Ascending aorta (tissue), 2 donors: Measurements from ENCODE around the gene LRBA. TPM values are rescaled to one million over a fixed set of nuclear protein-coding genes. Genes with fewer than 3 reads are reported as not detected.

Source experiments
- DNase-seq, 2 donors: peaks; one replicate each; pipeline ENCODE4 v3.0.0-alpha.2; 2019; ENCODE audit warnings: low spot score in 2 of 2
- H3K27ac ChIP-seq, 2 donors: fragments of 200-600 bp; sonication (generic); one replicate each; pipeline ENCODE4 v1.5.1; 2016 to 2017; ENCODE audit warnings: mild to moderate bottlenecking in 1 of 2
- H3K27me3 ChIP-seq: fragments of 200-600 bp; sonication (generic); one replicate; pipeline ENCODE4 v1.5.1; 2017
- H3K36me3 ChIP-seq, 2 donors: fragments of 200-600 bp; sonication (generic); one replicate each; pipeline ENCODE4 v1.5.1; 2016
- H3K4me1 ChIP-seq, 2 donors: fragments of 200-600 bp; sonication (generic); one replicate each; pipeline ENCODE4 v1.5.1; 2016 to 2017; ENCODE audit warnings: mild to moderate bottlenecking in 1 of 2
- H3K4me3 ChIP-seq, 2 donors: fragments of 200-600 bp; sonication (generic); one replicate each; pipeline ENCODE4 v1.5.1; 2016 to 2017; ENCODE audit warnings: mild to moderate bottlenecking in 1 of 2
- H3K9me3 ChIP-seq, 2 donors: fragments of 200-600 bp; sonication (generic); one replicate each; pipeline ENCODE4 v1.5.1; 2016
- intact Hi-C: fragments of 100-400 bp; cut with DNase I; formaldehyde crosslinking; loops from one replicate; pipeline ENCODE4 v1.15.1; 2023
- total RNA-seq: library from RNA; depleted of rRNA; stranded (reverse); fragments of >200 nt; gene quantifications from one replicate; pipeline ENCODE4 v1.1.0, GENCODE V29; 2016
- TF ChIP-seq, protein P1 (sequence below), 3 experiments: fragments of 200-600 bp in 2 of 3; fragments of 450-650 bp in 1 of 3; sonication (generic) in 2 of 3; IDR thresholded peaks; one replicate each; pipeline ENCODE4 v1.5.1; 2016 to 2019; ENCODE audit warnings: antibody characterized with exemption in 3 of 3, mild to moderate bottlenecking in 1 of 3, moderate library complexity in 1 of 3

Gene LRBA
- total RNA-seq, 1 donor from 2014 or later, result 15.2 TPM

DNA sequence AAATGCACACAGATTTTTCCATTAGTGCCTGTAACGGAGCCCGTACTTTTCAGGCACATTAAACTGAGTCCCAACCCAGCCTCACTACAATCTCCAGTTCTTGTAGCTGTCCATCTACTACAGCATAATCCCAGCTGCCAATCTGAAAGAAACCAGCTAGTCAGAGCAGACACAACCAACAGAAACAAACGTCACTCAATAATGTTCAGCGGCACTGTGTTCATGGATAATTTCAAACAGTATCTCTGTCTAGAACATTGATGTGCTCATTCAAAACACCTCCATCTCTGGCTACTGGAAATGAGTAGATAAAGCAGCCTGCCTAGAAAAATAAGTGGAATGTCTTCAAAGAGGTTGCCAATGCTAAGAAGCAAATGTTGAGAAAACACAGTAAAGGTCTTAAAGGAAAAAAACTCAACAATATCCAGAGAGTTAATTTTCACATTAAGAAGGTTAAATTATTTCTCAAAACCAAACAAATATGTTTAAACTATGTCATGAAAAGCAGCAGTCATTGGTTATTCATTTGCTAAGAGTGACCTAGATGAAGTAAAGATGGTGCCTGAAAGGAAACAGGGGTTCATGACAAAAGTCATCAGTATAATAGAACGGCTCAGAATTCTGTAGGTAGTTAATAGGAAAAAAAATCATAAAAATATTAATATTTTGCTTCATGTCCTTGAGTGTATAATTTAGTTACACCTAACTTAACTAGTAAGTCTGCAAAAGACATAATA, 678.2 kb downstream of the LRBA start:
- Histone ChIP-seq H3K36me3 (no peaks in the 10 kb centered on the region), H3K27ac (no peak overlapping the region), H3K27me3 (no peaks in the 10 kb centered on the region), H3K9me3 (no peaks in the 10 kb centered on the region), H3K4me1 (peaks cover 3 to 4% of the 10 kb centered on the region in 2 donors), H3K4me3 (no peak overlapping the region)
- TF ChIP-seq, protein P1, sequence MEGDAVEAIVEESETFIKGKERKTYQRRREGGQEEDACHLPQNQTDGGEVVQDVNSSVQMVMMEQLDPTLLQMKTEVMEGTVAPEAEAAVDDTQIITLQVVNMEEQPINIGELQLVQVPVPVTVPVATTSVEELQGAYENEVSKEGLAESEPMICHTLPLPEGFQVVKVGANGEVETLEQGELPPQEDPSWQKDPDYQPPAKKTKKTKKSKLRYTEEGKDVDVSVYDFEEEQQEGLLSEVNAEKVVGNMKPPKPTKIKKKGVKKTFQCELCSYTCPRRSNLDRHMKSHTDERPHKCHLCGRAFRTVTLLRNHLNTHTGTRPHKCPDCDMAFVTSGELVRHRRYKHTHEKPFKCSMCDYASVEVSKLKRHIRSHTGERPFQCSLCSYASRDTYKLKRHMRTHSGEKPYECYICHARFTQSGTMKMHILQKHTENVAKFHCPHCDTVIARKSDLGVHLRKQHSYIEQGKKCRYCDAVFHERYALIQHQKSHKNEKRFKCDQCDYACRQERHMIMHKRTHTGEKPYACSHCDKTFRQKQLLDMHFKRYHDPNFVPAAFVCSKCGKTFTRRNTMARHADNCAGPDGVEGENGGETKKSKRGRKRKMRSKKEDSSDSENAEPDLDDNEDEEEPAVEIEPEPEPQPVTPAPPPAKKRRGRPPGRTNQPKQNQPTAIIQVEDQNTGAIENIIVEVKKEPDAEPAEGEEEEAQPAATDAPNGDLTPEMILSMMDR (IDR thresholded peaks at IDR 0.05), result no peak
- intact Hi-C loops, result no loop called here
- no peak for DNase-seq

DNA sequence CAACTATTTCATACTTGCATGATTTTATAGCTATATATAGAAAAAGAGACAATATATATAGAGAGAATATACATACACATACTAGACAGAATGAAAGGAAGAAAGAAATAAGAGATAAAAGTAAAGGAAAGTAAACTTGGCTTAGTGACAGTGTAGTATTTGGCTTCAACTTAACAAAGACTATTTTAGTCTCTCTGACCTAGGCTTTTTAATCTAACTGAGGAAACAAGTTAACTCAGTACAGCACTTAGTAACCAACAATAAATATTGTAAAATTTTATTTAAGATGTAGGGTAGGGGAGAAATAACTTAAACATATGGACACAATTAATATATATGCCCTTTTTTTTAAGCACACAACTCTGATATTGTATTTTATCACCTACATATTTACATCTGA, 682.1 kb downstream of the LRBA start:
- H3K9me3 ChIP-seq, result no peaks in the 10 kb centered on the region
- no peak overlapping the region for H3K27ac ChIP-seq
- no peak for DNase-seq
- intact Hi-C loops, result no loop called here
- TF ChIP-seq, protein P1 (IDR thresholded peaks at IDR 0.05), result no peak
- H3K4me1 ChIP-seq, result peaks cover 0 to 3% of the 10 kb centered on the region in 2 donors
- no peak overlapping the region for H3K4me3 ChIP-seq
- H3K27me3 ChIP-seq, result no peaks in the 10 kb centered on the region
- no peaks in the 10 kb centered on the region for H3K36me3 ChIP-seq

DNA sequence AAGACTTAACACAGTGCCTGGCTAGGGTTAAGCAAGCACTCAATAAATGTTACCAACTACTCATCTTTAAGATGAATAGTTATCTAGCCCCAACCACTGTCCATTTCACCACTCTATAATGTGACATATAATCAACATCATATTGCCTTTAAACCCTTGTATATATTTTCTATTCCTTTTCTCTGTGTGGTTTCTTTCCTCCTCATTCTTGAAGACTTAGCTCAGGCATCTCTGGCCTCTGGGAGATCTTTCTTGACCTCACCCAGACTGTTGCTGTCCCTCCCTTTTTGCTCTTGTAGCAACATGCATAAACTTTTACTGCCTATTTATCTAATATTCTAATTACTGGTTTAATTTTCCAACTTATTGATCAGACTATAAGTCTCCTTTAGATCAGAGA, 683.0 kb downstream of the LRBA start:
- Histone ChIP-seq H3K4me1 (no peaks in the 10 kb centered on the region), H3K9me3 (no peaks in the 10 kb centered on the region), H3K4me3 (no peak overlapping the region), H3K27me3 (no peaks in the 10 kb centered on the region), H3K36me3 (no peaks in the 10 kb centered on the region), H3K27ac (no peak overlapping the region)
- no peak for DNase-seq
- intact Hi-C loops, result no loop called here
- TF ChIP-seq, protein P1 (IDR thresholded peaks at IDR 0.05), result no peak

DNA sequence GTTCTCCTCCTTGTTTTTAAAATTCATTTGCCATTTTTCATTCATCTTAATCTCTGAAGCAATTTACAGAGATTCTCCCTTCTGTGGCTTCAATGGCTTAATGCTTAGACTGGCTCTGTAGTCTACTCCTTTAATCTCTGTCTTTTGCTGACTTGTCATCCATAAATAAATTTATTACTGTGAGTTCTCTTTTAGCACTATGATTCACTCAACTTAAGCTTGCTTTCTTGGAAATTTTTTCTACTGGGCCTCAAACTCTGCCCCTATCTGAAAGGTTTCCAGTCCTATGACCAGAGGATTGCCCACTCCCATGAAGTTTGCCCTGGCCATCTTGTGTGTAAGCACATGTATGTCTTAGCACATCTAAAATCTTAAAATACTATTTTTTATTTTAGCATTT, 685.7 kb downstream of the LRBA start:
- no peaks in the 10 kb centered on the region for H3K4me1 ChIP-seq
- no peak overlapping the region for H3K27ac ChIP-seq
- H3K4me3 ChIP-seq, result no peak overlapping the region
- intact Hi-C loops, result no loop called here
- H3K27me3 ChIP-seq, result no peaks in the 10 kb centered on the region
- DNase-seq, result no peak
- H3K36me3 ChIP-seq, result no peaks in the 10 kb centered on the region
- TF ChIP-seq, protein P1 (IDR thresholded peaks at IDR 0.05), result no peak
- H3K9me3 ChIP-seq, result no peaks in the 10 kb centered on the region

DNA sequence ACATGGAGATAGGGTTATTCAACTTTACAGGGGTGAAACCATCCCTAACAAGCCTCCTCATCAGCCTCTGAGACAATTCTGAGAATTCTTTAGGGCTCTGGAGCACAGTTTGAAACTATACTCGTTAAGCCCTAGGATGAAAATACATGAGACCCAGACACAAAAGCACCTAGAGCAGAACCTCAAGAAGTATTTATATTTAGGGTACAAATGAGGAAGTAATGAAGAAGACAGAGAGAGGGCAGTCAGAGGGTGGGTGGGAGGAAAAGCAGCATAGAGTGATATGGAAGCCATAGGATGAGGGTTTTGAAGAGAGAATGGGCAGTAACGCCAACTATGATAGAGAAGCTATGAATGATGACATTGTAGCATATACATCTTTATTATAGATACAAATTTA, 686.6 kb downstream of the LRBA start:
- no peak overlapping the region for H3K4me3 ChIP-seq
- TF ChIP-seq, protein P1 (IDR thresholded peaks at IDR 0.05), result no peak
- DNase-seq, result no peak
- H3K36me3 ChIP-seq, result no peaks in the 10 kb centered on the region
- H3K9me3 ChIP-seq, result no peaks in the 10 kb centered on the region
- intact Hi-C loops, result no loop called here
- H3K27ac ChIP-seq, result no peak overlapping the region
- peaks cover 0 to 1% of the 10 kb centered on the region in 2 donors for H3K4me1 ChIP-seq
- no peaks in the 10 kb centered on the region for H3K27me3 ChIP-seq
